Measurements from ENCODE around the gene ADGRG6.

- TF ChIP-seq CTCF (IDR thresholded peaks at IDR 0.05; ENCODE audit: insufficient read depth, low read length, poor library complexity, severe bottlenecking) = no peak
- TF ChIP-seq EZH2phosphoT487 (conservative IDR thresholded peaks at IDR 0.05; ENCODE audit: low read length) = no peak
These were observed 55.0 kb downstream of the ADGRG6 start for GRCh38 chr6:142356884-142357225.
